HFF-Myc (cell line): ENCODE data around the gene APOBEC3A.

Source experiments
- DNase-seq: peaks from one replicate; pipeline ENCODE4 v3.0.0-alpha.2; 2011; ENCODE audit warnings: low read depth; ENCODE audit errors: extremely low read depth
- H3K4me3 ChIP-seq: replicated peaks from 2 replicates; pipeline ENCODE4 v1.5.1; 2011; ENCODE audit warnings: low read depth, mild to moderate bottlenecking, control low read depth, low read length
- TF ChIP-seq, protein P1 (sequence below): IDR thresholded peaks from 2 replicates; pipeline ENCODE4 v1.5.1; 2012; ENCODE audit warnings: mild to moderate bottlenecking, low read depth, low read length, control low read depth; ENCODE audit errors: missing control alignments

APOBEC3A gene

DNA sequence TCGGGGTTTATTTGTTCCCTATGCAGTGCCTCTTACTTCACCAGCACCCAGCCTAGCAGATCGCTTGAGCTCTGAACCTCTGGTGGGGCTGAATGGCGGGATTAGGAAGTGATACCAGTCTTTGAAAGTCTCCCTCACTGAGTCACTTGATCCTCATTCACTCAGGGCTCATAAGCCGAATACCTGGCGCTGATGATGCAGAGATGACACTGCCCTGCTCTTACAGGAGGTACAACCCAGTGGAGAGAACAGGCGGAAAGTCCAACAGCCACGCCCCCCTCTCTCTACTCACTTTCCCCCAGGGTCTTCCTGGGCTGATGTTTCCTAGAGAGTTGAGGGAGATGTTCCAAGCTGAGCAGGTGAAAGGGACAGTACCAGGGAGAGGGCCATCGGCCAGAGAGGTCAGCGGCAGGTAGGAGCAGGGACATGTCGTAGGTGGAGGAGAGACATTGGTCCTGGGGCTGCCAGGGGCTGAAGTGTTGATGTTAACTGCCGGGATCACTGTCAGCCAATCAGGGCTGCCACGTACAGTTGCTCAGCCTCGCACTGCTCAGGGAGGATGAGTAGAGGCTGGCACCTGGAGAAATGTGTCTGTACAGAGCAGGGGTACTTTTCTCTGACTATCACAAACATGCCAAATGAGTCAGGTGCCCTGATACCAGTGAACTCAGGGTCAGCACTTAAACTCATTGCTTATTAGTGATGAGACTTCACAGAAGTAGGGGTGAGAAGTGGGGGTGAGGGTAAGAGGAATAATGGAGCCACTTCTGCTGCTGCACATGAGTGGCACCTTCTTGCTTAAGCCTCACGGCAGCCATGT lies 9.9 kb upstream of the APOBEC3A start:
- TF ChIP-seq, protein P1, sequence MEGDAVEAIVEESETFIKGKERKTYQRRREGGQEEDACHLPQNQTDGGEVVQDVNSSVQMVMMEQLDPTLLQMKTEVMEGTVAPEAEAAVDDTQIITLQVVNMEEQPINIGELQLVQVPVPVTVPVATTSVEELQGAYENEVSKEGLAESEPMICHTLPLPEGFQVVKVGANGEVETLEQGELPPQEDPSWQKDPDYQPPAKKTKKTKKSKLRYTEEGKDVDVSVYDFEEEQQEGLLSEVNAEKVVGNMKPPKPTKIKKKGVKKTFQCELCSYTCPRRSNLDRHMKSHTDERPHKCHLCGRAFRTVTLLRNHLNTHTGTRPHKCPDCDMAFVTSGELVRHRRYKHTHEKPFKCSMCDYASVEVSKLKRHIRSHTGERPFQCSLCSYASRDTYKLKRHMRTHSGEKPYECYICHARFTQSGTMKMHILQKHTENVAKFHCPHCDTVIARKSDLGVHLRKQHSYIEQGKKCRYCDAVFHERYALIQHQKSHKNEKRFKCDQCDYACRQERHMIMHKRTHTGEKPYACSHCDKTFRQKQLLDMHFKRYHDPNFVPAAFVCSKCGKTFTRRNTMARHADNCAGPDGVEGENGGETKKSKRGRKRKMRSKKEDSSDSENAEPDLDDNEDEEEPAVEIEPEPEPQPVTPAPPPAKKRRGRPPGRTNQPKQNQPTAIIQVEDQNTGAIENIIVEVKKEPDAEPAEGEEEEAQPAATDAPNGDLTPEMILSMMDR: no peak
- H3K4me3 ChIP-seq: no peak overlapping the region
- DNase-seq: no peak

DNA sequence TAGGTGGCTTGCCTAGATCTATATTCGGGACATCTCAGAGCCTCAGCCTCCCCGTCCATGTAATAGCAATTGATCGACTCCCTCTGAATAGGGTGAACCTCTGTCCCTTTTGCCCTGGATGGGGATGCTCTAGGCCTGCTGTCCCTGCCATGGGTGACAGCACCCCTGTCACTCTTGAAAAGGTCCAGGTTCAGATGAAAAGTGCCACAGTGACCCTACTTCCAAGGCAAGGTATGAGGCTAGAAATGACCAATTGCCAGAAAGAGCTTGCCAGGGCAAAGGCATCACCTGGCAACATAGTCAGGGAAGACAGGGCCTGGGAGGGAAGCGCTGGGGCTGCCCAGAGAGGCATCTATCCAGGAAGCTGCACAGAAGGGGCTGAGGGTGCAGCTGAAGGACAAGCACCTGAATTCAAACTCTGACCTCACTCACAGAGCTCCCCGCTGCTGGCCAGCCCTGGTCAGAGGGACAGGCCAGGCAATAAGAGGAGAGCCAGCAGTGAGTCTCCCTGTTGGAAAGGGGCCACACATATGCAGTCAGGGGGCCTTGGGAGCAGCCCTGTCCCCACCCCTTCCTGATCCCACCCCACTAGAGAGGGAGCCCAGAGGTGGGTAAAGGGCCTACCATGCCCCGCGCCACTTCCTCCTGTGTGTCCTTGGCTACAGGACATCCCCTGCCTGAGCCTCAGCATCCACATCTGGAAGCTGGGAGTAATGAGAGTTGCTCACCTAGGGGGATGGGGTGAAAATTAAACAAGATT lies 9.0 kb upstream of the APOBEC3A start:
- no peak for DNase-seq
- TF ChIP-seq, protein P1: no peak
- H3K4me3 ChIP-seq: no peak overlapping the region

DNA sequence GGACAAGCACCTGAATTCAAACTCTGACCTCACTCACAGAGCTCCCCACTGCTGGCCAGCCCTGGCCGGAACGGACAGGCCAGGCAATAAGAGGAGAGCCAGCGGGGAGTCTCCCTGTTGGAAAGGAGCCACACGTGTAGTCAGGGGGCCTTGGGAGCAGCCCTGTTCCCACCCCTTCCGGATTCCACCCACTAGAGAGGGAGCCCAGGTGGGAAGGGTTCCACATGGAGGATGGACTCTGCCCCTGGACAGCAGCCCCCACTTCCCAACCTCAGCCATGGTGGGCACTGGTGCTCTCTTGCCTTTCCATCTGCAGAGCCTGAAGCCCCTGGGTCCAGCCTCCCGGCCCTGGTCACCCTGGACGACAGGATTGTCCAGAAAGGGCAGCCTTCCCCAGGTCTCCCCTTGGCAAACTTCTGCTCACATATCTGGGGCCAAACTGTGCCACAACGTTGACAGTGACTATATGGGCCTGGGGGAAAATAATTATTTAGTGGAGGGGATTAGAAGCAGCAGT lies 7.5 kb upstream of the APOBEC3A start:
- no peak for DNase-seq
- no peak overlapping the region for H3K4me3 ChIP-seq
- TF ChIP-seq, protein P1: no peak

DNA sequence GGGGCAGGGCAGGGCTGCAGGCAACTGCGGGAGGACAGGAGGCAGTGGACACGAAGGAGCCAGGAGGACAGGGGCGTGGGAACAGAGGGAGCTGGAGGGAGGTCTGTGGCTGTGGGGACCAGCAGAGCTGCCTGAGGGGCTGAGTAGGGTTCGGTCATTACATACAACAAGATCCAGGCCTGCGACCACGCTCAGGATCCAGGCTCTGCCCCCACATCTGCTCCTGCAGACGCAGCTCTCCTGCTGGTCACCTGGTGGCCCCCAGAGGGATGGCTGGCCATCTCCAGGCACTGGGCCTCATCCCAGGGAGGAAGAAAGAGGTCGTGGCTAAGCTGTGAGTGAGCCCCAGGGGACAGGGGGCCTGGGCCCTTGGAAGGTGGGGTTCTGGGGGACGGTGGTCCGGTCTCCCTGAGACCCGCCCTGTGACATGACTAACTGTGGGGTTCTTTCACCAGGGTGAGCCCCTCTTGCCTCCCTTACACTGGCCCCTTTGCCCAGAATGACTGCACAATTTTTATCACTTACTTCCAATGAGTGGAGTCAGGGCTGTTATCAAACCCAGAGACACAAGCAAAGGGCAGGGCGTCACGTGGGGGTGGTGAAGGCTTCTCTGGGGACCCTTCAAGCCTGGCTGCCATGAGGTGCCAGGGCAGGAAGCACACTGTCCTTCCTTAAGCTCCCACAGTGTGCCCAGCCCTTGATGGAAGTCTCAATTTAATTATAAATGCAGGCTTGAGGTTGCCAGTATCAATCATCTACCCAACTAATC lies 6.7 kb upstream of the APOBEC3A start:
- H3K4me3 ChIP-seq: no peak overlapping the region
- no peak for DNase-seq
- TF ChIP-seq, protein P1: no peak

DNA sequence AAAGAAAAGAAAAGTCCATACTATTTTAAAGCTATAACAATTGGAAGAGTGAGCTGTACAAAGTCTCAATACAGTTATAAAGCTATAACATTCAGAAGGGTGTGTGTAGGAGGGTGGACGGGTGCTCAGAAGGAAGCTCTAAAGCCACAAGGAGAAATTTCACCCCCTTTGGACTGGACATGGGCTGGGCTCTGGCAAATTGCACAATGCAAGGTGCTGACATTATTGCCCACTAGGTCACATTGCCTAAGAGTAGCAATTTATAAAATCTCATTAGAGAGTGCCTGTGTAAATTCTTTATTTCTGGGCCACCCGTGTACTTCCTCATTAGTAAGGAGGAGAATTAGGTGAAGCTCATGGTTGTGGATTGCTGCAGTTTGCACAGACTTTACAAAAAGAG lies 5.7 kb upstream of the APOBEC3A start:
- no peak overlapping the region for H3K4me3 ChIP-seq
- DNase-seq: no peak
- TF ChIP-seq, protein P1: no peak

DNA sequence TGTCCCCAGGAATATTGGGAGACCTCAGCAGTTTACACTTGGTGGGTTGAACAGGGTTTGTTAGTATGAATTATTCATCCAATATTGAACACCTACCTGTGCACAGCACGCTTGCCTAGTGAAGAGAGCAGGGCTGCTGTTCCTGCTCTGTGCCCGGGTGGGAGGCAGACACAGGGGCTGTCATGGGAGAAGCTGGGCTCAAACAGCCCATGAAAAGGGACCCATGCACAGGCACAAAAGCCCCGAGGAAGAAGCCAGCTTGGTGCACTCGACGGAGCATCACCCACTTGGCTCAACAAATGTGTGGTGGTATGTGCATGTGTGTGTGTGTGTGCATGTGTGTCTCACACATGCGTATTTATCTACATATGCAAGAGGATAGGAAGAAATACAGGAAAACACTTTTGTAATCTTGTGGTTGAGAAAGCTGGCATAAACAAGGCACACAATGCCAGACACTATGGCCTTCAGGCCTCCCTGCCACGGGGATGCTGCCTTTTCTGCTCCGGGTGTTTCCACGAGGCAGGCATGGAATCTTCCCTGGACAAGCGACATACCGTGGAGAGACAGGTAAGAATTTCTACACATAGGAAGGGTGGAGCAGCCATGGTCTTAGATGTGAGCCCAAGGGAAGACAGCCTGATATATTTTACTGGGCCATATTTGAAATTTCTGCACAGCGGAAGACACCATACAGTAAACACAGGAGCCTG lies 5.0 kb upstream of the APOBEC3A start:
- no peak overlapping the region for H3K4me3 ChIP-seq
- TF ChIP-seq, protein P1: no peak
- no peak for DNase-seq
